DMS114 treated with DMSO at 0.1 percent for 48 hours (cell line): ENCODE data around the gene COX19.
"Not testable (repeated sequence)": the region's sequence is repeated elsewhere in the genome, so short reads cannot be mapped to it uniquely, and the experiment has no call there.

ENCODE experiments used
- DNase-seq: peaks from one replicate; lab custom pipeline; 2025; ENCODE audit not compliant: unreplicated experiment; lab: John Stamatoyannopoulos, UW

COX19 gene

GRCh38 chr7:962401-963081 lies 12.8 kb downstream of the COX19 start:
- DNase-seq, result no peak

- DNase-seq, result no peak
Observed at GRCh38 chr7:961546-962400, 13.6 kb downstream of the COX19 start.

GRCh38 chr7:960972-961371 lies 14.4 kb downstream of the COX19 start:
- not testable (repeated sequence) for DNase-seq

GRCh38 chr7:960269-960871 lies 15.0 kb downstream of the COX19 start:
- no peak for DNase-seq

- not testable (repeated sequence) for DNase-seq
Observed at GRCh38 chr7:959740-960139, 15.6 kb downstream of the COX19 start.

- DNase-seq, result no peak
Observed at GRCh38 chr7:959271-959670, 16.1 kb downstream of the COX19 start.

GRCh38 chr7:958221-959200 lies 16.8 kb downstream of the COX19 start:
- no peak for DNase-seq

- DNase-seq, result no peak
Observed at GRCh38 chr7:957418-958220, 17.7 kb downstream of the COX19 start.

- no peak for DNase-seq
Observed at GRCh38 chr7:956031-956430, 19.3 kb downstream of the COX19 start.

GRCh38 chr7:954330-955238 lies 20.8 kb downstream of the COX19 start, which contains the start of gene ADAP1:
Gene ADAP1 (minus strand): TSS chr7:954680. CDS start chr7:954477, 203 bp downstream.
- DNase-seq, result no peak

- DNase-seq, result no peak
Observed at GRCh38 chr7:953547-954327, 21.6 kb downstream of the COX19 start.

- DNase-seq, result no peak
Observed at GRCh38 chr7:952548-953441, 22.6 kb downstream of the COX19 start.

GRCh38 chr7:951881-952547 lies 23.3 kb downstream of the COX19 start:
- DNase-seq, result no peak

- DNase-seq, result no peak
Observed at GRCh38 chr7:949021-949934, 26.1 kb downstream of the COX19 start.

- DNase-seq, result no peak
Observed at GRCh38 chr7:947391-948210, 27.7 kb downstream of the COX19 start.
